Stomach (tissue), 9 donors: ENCODE measurements around the gene EPS8L2. TPM values are rescaled to one million over a fixed set of nuclear protein-coding genes. Genes with fewer than 3 reads are reported as not detected.

Source experiments
- DNase-seq, 2 donors: peaks; one replicate each; pipeline versions ENCODE4 v3.0.0 to v3.0.0-alpha.2; 2013 to 2019
- H3K27ac ChIP-seq, 5 donors: fragments of 200-600 bp in 4 of 5; sonication (generic) in 4 of 5; one replicate each; pipeline ENCODE4 v1.5.1; 2013 to 2019; ENCODE audit warnings: mild to moderate bottlenecking in 1 of 5, moderate library complexity in 1 of 5
- H3K27me3 ChIP-seq, 3 donors: fragments of 200-600 bp; sonication (generic); one replicate each; pipeline ENCODE4 v1.5.1; 2017 to 2019; ENCODE audit warnings: mixed run types in 1 of 3
- H3K36me3 ChIP-seq, 4 donors: fragments of 200-600 bp; sonication (generic); 1 replicate in 3 of 4; 2 replicates in 1 of 4; pipeline ENCODE4 v1.5.1; 2016 to 2019
- H3K4me1 ChIP-seq, 4 donors: fragments of 200-600 bp; sonication (generic); one replicate each; pipeline ENCODE4 v1.5.1; 2016 to 2019
- H3K4me3 ChIP-seq, 4 donors: fragments of 200-600 bp; sonication (generic) in 3 of 4; one replicate each; pipeline ENCODE4 v1.5.1; 2016 to 2019; ENCODE audit warnings: mild to moderate bottlenecking in 1 of 4
- H3K9me3 ChIP-seq, 4 donors: fragments of 200-600 bp; sonication (generic); one replicate each; pipeline ENCODE4 v1.5.1; 2016 to 2019
- CTCF ChIP-seq, 7 experiments: fragments of 450-650 bp in 4 of 7; fragments of 200-600 bp in 3 of 7; sonication (generic) in 3 of 7; IDR thresholded peaks; one replicate each; pipeline ENCODE4 v1.5.1; 2016 to 2019; ENCODE audit warnings: antibody characterized with exemption in 7 of 7, control low read depth in 2 of 7, mild to moderate bottlenecking in 1 of 7
- EP300 ChIP-seq: sonication (generic); formaldehyde crosslinking; IDR thresholded peaks from one replicate; pipeline ENCODE4 v1.6.1; 2017; ENCODE audit warnings: antibody characterized with exemption
- POLR2A ChIP-seq, 4 donors: fragments of 450-650 bp; IDR thresholded peaks; one replicate each; pipeline ENCODE4 v1.6.1; 2016; ENCODE audit warnings: antibody characterized with exemption in 4 of 4, control low read depth in 2 of 4, mild to moderate bottlenecking in 1 of 4, moderate library complexity in 1 of 4
- POLR2AphosphoS5 ChIP-seq, 3 donors: sonication (generic); formaldehyde crosslinking; IDR thresholded peaks; one replicate each; pipeline ENCODE4 v1.6.1; 2016; ENCODE audit warnings: antibody characterized with exemption in 3 of 3
- WGBS, 5 donors: extraction: QIAGEN DNeasy Blood & Tissue Kit in 3 of 5; methylation state at CpG; one replicate each; pipeline versions ENCODE4 v1.1.5 to v1.1.7; 2013 to 2018; 5-methylcytosine and 5-hydroxymethylcytosine counted together
- intact Hi-C: fragments of 100-400 bp; cut with DNase I; formaldehyde crosslinking; loops from one replicate; pipeline ENCODE4 v1.15.1; 2023; ENCODE audit warnings: low total_unique reads
- polyA plus RNA-seq, 3 donors: library from polyadenylated mRNA; stranded (reverse); fragments of 200-250 nt; gene quantifications; one replicate each; pipeline ENCODE4 v1.2.3, GENCODE V29; 2013
- total RNA-seq, 5 donors: library from RNA; depleted of rRNA; stranded (reverse); fragments of >200 nt; gene quantifications; one replicate each; pipeline versions ENCODE4 v1.1.0 to v1.2.3, GENCODE V29; 2014 to 2016
- donor health status: healthy with polysubstance abuse.
- donor health status: Bipolar disorder and iron deficiency.
- donor health status: healthy.

Gene EPS8L2
- total and polyA plus RNA-seq, 8 donors, result 45.0 to 617 (median 180) TPM

DNA sequence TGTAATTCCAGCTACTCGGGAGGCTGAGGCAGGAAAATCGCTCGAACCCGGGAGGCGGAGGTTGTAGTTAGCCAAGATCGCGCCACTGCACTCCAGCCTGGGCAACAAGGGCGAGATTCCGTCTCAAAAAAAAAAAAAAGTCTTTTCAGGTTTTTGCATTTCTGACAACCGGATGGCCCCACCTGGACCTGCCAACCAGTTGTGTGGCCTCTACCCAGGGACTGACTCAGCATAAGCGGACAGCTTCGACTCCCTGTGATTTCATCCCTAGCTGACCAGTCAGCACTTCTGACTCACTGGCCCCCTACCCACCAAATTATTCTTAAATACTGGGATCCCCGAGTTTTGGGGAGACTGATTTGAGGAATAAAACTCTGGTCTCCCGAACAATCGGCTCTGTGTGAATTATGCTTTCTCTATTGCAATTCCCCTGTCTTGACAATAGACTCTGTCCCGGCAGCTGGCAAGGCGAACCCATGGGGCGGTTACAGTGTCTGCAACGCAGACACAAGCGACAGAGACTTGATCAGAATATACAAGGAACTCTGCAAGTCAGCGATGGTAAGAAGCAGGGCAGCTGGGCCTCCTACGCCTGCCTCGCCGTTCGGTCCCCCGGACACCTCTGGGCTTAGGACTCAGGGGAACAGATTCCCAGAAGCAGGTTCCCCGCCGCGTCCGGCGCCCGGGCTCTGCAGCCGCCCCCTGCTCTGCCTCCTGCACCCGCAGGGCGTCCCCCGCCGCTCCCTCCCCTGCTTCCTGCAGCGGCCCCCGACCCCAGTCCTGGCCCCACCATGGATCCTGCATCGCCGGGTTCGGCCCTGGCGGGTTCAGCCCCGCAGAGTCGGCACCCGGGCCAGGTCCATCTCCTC, 40.5 kb downstream of the EPS8L2 start:
- Histone ChIP-seq H3K27me3 (no peaks in the 10 kb centered on the region), H3K9me3 (no peaks in the 10 kb centered on the region), H3K4me1 (peaks cover 25 to 47% (median 32%) of the 10 kb centered on the region in 4 donors), H3K4me3 (peak overlapping the region; percentile 90 to 100 (median 96)), H3K27ac (peak overlapping the region; percentile 93 to 99 (median 96)), H3K36me3 (peaks cover 0 to under 1% (median under 1%) of the 10 kb centered on the region in 4 donors)
- no peak for TF ChIP-seq EP300
- TF ChIP-seq POLR2AphosphoS5 (IDR thresholded peaks at IDR 0.05), result no peak
- intact Hi-C loops, result no loop called here
- 25 to 43% (median 26%) methylated on average over 26 to 46 of the region's 46 CpGs for WGBS, 5 donors
- no peak for DNase-seq

- peak; percentile 95 to 97 for DNase-seq
- peaks cover 25 to 53% (median 32%) of the 10 kb centered on the region in 4 donors for H3K4me1 ChIP-seq
- 0 to 1% (median 0%) methylated on average over 6 to 112 of the region's 112 CpGs for WGBS, 5 donors
- peak within 1 kb of the TSS; percentile 93 to 99 (median 96) for H3K27ac ChIP-seq
- peak within 1 kb of the TSS; percentile 90 to 100 (median 96) for H3K4me3 ChIP-seq
- H3K27me3 ChIP-seq, result no peaks in the 10 kb centered on the region
- peaks cover 2 to 8% (median 7%) of the 10 kb centered on the region in 4 donors for H3K36me3 ChIP-seq
- intact Hi-C loops, result no loop called here
- TF ChIP-seq EP300 (no peak), POLR2AphosphoS5 (IDR thresholded peaks at IDR 0.05) (peak; percentile 19 to 83 (median 83)), CTCF (IDR thresholded peaks at IDR 0.05) (peak in 1 of 7 experiments; percentile 13)
- no peaks in the 10 kb centered on the region for H3K9me3 ChIP-seq
Measured at GRCh38 chr11:747158-748006, 41.4 kb downstream of the EPS8L2 start, which contains the start of gene TALDO1. Gene TALDO1, plus strand, starts transcription at chr11:747464. Its CDS starts 18 bp downstream, at chr11:747482.

- H3K9me3 ChIP-seq, result no peaks in the 10 kb centered on the region
- intact Hi-C loops, result no loop called here
- peaks cover 4 to 14% (median 13%) of the 10 kb centered on the region in 4 donors for H3K36me3 ChIP-seq
- H3K4me3 ChIP-seq, result peak overlapping the region; percentile 90 to 100 (median 96)
- peaks cover 25 to 53% (median 32%) of the 10 kb centered on the region in 4 donors for H3K4me1 ChIP-seq
- TF ChIP-seq EP300 (no peak), POLR2AphosphoS5 (IDR thresholded peaks at IDR 0.05) (no peak), POLR2A (IDR thresholded peaks at IDR 0.05) (no peak), CTCF (IDR thresholded peaks at IDR 0.05) (no peak)
- 0 to 11% (median 1%) methylated on average over 2 to 18 of the region's 18 CpGs for WGBS, 5 donors
- DNase-seq, result peak in 1 of 2 donors; percentile 36
- H3K27ac ChIP-seq, result peak overlapping the region; percentile 93 to 99 (median 96)
- no peaks in the 10 kb centered on the region for H3K27me3 ChIP-seq
Measured at GRCh38 chr11:748007-748359, 42.0 kb downstream of the EPS8L2 start.

GRCh38 chr11:749731-750130, 43.7 kb downstream of the EPS8L2 start:
- intact Hi-C loops, result no loop called here
- TF ChIP-seq CTCF (IDR thresholded peaks at IDR 0.05) (no peak), EP300 (no peak), POLR2AphosphoS5 (IDR thresholded peaks at IDR 0.05) (no peak), POLR2A (IDR thresholded peaks at IDR 0.05) (no peak)
- H3K27me3 ChIP-seq, result no peaks in the 10 kb centered on the region
- H3K36me3 ChIP-seq, result peaks cover 4 to 25% (median 16%) of the 10 kb centered on the region in 4 donors
- 59 to 70% (median 70%) methylated on average over 2 of the region's 2 CpGs for WGBS, 5 donors
- no peak for DNase-seq
- H3K4me1 ChIP-seq, result peaks cover 25 to 62% (median 32%) of the 10 kb centered on the region in 4 donors
- H3K9me3 ChIP-seq, result no peaks in the 10 kb centered on the region
- peak overlapping the region in 2 of 5 donors; percentile 14 to 99 for H3K27ac ChIP-seq
- H3K4me3 ChIP-seq, result peak overlapping the region in 2 of 4 donors; percentile 24 to 90
